ENCODE measurements around the gene ESAM.

ESAM gene

DNA sequence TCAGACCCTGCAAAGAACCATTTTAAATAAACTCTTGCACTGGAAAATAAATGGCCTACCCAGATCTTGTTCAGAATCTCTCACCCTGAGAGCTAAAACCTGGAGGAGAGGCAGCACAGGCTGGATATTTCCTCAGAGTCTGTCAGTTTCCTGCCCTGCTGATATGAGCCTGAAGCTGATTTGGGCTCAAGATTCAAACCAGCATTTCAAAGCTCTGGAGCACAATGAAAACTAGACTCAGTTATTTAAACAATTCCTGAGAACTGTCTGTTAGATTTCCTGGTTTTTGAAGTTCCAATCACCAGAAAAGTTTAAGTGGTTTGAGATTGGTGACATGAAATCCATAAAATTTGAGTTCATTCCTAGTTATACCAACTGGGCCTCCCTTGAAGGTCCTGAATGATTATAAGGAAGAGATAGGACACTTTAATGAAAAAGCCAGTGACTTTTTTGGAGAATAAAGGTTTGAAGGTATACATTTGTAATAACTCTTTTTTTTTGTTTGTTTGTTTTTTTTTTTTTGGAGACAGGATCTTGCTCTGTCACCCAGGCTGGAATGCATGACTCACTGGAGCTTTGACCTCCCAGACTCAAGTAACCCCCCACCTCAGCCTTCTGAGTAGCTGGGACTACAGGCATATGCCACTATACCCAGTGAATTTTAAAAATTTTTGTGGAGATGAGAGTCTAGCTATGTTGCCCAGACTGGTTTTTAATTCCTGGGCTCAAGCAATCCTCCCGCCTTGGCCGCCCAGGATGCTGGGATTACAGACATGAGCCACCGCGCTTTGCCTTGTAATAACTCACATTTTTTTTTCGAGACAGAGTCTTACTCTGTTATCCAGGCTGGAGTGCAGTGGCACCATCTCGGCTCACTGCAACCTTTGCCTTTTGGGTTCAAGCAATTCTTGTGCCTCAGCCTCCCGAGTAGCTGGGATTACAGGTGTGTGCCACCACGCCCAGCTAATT is 8.0 kb upstream of the ESAM start:
- DNase-seq: no peak

DNA sequence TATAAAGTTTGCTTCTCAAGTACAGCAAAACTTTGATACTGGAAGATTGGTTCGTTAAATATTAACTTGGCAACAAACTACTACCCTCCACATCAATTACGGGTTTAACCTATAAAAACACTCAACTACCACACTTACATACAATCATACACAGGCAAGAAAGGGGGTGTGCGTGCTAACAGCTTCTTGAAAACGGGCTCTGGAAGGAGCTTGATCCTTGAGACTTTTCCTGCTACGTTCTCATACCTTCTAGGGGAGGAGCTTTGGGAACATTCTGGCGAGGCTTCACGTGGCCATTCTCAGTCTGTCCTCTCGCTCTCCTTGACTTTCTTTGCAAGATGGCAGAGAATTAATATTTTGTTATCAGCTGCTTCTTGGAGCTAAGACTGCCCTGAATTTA is 6.8 kb upstream of the ESAM start:
- no peak for DNase-seq

DNA sequence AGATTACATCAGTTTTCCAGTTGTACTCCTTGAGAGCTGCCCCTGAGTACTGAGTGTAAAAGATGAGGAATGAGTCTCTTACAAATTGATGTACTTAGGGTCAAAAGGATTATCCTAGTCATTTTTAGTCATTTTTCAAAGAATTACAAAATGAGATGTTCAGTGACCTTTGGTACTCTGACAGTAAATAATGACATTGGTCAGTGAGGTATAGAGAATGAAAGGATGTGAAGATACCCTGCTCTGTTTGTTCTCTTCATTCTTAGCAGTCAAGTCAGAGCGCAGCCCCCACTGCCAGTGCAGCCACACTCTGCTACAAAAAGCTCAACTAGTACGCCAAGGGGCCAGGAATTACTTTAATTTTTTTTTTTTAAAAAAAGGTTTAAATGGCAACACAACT is 4.1 kb upstream of the ESAM start:
- DNase-seq: no peak

DNA sequence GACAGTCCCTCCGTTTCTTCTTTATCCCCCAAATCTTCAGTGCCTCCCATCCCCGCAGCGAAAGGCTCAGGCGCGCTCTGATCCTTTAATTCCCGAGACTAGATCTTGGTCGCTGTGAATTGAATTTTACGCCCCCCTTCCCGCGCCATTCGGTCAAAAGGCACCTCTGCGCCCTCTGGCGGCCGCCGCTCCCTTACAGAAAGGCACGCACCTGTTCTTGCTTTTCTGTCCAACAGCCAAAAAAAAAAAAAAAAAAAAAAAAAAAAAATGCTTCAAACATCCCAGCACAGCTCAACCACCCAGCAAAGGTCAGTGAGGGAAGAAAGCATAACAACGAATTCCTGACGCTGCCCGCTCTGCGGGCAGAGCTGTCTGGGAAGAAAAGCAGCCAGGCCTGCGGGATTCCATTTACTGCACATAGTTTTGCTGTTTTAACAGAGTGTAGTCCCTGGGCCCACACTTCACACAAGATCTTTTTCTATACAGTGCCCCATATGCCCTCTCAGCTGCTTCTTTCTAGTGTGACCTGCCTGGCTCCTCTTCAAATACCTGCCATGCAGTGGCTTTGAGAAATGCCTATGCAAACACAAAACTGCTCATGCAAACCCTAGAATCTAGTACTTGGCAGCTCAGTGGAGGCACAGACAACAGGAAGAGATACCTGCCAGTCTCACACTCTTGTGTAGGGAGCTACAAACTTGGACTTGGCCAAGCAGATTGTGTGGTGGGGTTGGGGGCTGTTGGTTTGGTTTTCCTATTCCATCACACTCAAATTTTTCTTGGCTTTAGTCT is 1.3 kb upstream of the ESAM start:
- peak; percentile 80 for DNase-seq

DNA sequence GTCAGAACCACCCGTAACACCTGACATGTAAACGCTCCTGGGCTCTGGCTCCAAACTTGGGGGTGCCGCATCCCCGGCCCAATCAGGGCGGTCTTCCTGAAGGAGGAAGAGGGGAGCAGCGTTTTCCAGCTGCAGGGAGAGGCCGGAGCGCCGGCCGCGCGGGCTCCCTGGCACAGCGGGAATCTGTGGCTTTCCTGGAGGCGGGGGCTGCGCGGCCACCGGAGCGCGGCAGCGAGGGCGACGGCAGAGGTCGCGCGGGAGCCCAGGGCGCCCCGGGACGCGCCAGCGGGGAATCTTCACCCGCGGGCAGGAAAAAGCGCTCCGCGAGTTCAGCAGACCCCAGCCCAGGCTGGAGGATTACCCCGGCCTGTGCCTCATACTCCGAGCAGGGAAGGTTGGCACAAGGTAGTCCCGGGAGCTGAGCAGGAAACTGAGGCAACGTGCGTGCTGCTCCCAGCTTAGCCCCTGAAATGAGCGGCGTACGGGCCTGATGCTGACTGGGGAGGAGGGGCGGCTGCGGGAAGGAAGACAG is 600 bp upstream of the ESAM start:
- no peak for DNase-seq

DNA sequence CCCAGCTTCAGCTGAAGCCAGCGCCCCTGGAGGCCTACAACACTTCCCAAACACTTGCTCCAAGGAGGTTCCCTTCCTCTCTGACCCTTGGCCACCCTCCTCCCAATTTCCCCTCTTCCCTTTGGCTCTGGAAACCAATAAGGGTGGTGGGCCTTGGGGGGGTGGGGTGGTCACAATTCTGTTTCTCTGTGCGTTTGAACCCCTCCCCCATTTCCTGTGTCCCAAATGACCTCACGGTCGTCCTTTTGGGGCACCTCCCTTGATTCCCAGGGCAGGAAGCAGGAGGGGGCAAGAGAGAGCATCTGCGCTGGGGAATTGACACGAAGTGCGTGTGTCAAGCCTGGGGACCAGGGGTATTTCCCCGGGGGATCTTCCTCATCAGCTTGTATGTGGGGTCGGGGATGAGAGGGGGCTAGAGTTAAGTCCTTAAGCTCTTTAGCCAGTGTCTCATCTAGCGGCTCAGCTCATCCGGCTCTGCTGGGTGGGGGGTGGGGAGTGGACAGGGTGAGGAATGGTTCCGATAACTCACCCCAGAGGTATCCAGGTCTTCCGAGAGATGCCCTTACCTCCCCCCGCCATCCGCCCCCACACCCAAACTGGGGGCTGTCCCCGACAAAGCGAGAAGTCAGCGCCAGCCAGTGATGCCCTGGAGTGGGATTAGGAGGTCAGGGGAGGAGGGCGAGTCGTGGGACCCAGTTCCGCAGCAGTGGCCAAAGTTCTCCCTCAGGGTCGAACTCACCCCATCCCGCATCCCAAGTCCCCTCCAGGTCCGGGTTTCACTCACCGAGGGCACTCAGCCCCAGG is 587 bp downstream of the ESAM start:
- DNase-seq: no peak

DNA sequence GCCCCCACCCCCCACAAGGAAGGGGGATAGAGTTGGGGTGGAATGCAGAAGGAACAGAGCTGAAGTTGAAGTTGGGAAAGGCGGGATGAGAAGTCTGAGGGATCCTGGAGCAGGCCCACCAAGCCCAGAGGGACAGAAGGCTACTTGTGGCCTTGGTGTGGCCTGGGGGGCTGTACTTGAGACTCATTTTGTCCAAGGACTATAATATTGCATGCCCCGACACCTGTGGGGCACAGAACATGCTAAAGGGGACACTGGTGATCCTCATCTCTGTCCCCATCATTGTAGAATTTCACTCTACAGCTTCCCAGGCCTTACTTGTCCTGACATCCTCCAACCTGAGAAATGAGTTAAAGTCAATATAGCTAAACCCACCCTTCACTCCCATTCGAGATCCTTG is 1.3 kb downstream of the ESAM start:
- DNase-seq: no peak

DNA sequence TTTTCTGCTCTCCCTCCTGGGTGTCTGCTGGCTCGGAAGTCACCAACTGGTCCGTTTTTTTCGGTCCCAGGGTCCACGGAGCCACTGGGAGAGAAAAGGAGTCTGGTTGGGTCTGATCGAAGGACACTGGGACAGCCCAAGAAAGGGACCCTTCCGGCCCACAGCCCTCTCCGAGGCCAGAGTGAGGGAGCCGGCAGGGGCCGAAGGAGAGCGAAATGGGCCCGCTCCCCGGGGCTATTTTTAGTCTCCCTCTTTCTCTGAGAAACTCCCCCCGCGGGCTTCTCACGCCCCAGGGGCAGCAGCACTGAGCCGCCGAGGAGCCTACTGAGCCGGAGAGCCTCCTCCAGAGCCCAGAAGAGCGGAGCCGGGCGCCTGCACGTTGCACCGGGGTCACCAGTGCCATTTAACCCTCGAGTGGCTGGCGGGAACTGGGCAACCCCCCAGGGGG is 1.9 kb downstream of the ESAM start:
- no peak for DNase-seq

DNA sequence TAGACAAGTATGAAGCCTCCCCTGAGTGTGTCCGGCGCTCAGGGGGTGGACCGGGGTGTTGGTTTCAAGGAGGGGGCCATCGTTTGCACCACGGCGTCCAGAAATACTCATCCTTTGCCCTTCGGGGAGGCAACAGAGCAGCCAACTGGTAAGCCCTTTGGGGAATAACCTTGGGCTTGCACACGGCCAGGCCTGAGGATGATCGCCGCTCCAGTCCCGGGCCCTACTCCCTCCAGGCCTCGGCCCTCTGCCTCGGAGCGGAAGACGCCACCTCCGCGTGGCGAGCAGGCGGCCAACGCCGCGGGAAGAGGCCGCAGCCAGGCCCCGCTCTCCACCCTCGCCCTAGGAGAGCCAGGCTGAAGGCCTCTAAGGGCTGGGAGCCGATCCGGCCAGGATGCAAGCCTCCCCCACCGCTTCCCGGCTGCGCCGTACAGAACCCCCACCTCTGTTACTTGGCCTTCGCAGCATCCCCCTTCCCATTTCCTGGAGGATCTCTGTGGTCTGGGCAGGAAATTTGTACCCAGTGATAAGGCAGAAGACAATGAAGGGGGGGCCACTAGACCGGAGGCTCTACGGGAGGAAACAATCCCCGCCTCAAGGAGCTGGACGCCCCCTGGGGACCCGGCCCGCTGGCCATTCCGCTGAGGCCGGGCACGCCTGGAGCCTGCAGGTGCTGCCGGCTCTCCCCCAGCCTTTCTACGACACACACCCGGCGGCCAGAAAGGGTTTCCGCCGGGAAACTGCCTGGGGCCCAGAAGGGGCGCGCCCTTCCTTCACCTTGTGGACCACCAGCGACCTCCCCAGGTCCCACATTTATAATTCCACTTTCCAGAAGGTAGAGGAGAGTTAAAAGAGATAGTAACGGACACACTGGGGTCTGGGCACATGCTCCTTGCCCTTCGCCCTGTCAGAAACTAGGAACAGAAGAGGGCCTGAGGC is 2.6 kb downstream of the ESAM start:
- DNase-seq: no peak

GRCh38 chr11:124758355-124759265 is 3.5 kb downstream of the ESAM start:
- peak; percentile 67 for DNase-seq

DNA sequence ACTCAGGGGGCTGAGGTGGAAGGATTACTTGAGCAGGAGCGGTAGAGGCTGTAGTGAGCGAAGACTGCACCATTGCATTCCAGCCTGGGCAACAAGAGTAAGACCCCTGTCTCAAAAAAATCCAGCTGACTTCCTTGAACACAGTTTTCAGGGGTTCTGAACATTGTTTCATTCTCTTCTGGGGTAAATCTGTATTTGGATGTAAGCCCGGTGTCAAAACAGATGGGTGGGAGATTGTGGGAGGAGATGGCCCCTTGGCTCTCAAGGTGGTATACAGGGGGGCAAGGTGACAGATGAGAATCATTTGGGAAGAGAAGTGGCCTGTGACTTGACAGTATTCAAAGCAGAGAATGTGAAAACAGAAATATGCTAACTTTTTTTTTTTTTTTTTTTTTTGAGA is 4.8 kb downstream of the ESAM start:
- DNase-seq: no peak

GRCh38 chr11:124756753-124757227 is 5.3 kb downstream of the ESAM start:
- no peak for DNase-seq

DNA sequence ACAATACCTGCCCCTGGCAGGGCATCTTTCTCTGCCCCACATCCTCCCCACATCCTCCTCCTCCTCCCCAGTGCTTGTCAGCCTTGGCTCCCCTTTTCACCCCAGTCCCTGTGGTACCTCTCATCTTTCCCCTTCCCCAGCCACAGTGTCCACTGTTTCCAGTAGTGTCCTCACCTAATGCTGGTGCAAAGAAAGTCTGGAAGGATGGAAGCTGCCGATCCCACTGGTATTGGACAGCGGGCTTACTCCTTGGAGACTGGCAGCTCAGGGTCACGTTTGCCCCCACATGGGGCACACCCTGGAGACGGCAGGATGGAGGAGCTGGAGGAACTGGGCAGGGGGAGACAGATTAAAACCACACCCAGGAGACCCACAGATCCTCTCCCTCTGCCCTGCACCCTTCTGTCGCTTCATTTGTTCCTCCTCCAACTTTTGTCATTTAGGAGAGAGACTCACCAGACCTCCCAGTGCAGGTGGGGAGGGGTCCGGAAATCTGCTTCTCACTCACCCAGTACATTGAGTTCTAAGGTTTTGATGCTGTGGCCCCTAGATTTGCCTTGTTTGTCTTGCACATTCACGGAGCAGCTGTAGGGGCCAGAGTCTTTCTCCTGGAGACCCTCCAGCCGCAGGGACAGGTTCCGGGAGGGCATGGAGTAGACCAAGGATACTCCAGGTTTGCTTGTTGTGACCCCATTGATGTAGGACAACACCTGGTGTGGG is 5.9 kb downstream of the ESAM start:
- no peak for DNase-seq

- no peak for DNase-seq
Measured at GRCh38 chr11:124754710-124755109, 7.4 kb downstream of the ESAM start.

- DNase-seq: no peak
Measured at GRCh38 chr11:124754309-124754708, 7.8 kb downstream of the ESAM start.

DNA sequence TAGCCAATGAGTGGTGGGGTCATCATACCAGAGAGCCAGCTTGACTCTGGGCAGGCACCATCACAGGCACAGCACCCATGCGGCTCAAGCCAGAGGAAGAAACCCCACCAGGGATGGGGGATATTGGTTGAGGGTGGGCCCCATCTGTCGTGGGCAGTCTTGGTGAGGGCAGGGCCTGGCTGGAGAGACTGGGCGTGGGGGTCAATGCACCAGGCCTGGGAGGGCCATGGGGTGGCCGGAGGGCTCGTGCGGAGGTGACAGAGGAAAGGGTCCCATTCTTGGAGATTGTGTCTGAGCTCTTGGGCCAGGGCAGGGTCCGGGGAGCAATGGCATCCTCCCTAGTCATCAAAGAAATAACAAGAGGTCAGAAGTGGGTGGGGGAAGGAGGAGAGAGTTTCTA is 8.5 kb downstream of the ESAM start:
- DNase-seq: no peak

GRCh38 chr11:124753205-124753604 is 8.9 kb downstream of the ESAM start:
- no peak for DNase-seq

- no peak for DNase-seq
Measured at GRCh38 chr11:124752471-124753102, 9.5 kb downstream of the ESAM start.
